HCT116 (cell line): ENCODE results near the gene PDE4D. TPM values are rescaled to one million over a fixed set of nuclear protein-coding genes. Genes with fewer than 3 reads are reported as not detected.

ENCODE experiments used
- ATAC-seq: fragments of 200-7000 bp; cut with Tn5 transposase; 2 replicates; pipeline ENCODE4 v1.9.1; 2020; ENCODE audit warnings: mild to moderate bottlenecking, moderate library complexity
- BruUV-seq: library from RNA; stranded (reverse); fragments of 400-500 nt; replicated peaks from 2 replicates; lab custom pipeline; 2021; lab: Mats Ljungman, UMichigan
- CTCF ChIA-PET: fragments of 300-600 bp; sonication (Branson Sonifier 250); formaldehyde crosslinking; loops from one replicate; lab custom pipeline; 2021; ENCODE audit warnings: antibody characterized with exemption; lab: Charles Lee
- POLR2A ChIA-PET: fragments of 300-600, 350-600 bp; sonication (Branson Sonifier 250); formaldehyde crosslinking; loops from one replicate; lab custom pipeline; 2021; ENCODE audit warnings: antibody characterized with exemption; lab: Charles Lee
- RAD21 ChIA-PET, 2 experiments: fragments of 300-600 bp; sonication (Branson Sonifier 250); formaldehyde crosslinking; loops; one replicate each; lab custom pipeline; 2023; ENCODE audit warnings: low total read pairs in 2 of 2; ENCODE audit not compliant: uncharacterized antibody in 2 of 2, unreplicated experiment in 2 of 2, low non-redundant PET in 1 of 2; lab: Charles Lee
- DNase-seq: peaks from one replicate; pipeline ENCODE4 v3.0.0-alpha.2; 2010; ENCODE audit warnings: low read depth, low spot score
- H2AFZ ChIP-seq: fragments of 200-600 bp; shearing (Covaris generic), sonication (generic); 2 replicates; pipeline ENCODE4 v1.6.1; 2017; ENCODE audit warnings: low read depth, mixed run types, mixed read lengths, antibody characterized with exemption, low read length; ENCODE audit not compliant: poor library complexity, severe bottlenecking
- H3K27ac ChIP-seq: 2 replicates; pipeline ENCODE4 v1.5.1; 2012; ENCODE audit warnings: low read depth, low read length
- H3K27me3 ChIP-seq: fragments of 200-600 bp; sonication (generic); 2 replicates; pipeline ENCODE4 v1.6.1; 2016; ENCODE audit warnings: mixed run types, low read length, mixed read lengths; ENCODE audit not compliant: insufficient read depth
- H3K36me3 ChIP-seq, 2 experiments: fragments of 200-500 bp in 1 of 2; fragments of 200-600 bp in 1 of 2; sonication (Bioruptor generic) in 1 of 2; sonication (generic) in 1 of 2; 2 replicates each; pipeline versions ENCODE4 v1.5.1 to v1.6.1; 2014 to 2016; ENCODE audit warnings: low read length in 2 of 2, inconsistent platforms in 1 of 2, mixed read lengths in 1 of 2, mixed run types in 1 of 2; ENCODE audit not compliant: insufficient read depth in 2 of 2, control insufficient read depth in 1 of 2
- H3K4me1 ChIP-seq, 2 experiments: fragments of 200-600 bp in 1 of 2; sonication (generic) in 1 of 2; 2 replicates each; pipeline versions ENCODE4 v1.5.1 to v1.6.1; 2012 to 2017; ENCODE audit warnings: low read length in 2 of 2, inconsistent platforms in 1 of 2, mild to moderate bottlenecking in 1 of 2, mixed read lengths in 1 of 2, mixed run types in 1 of 2, moderate library complexity in 1 of 2; ENCODE audit not compliant: insufficient read depth in 2 of 2, control insufficient read depth in 1 of 2
- H3K4me2 ChIP-seq: fragments of 200-600 bp; sonication (generic); 2 replicates; pipeline ENCODE4 v1.6.1; 2017; ENCODE audit warnings: mixed run types, low read length, mixed read lengths
- H3K4me3 ChIP-seq, 2 experiments: fragments of 200-600 bp in 1 of 2; sonication (generic) in 1 of 2; replicated peaks in 1 of 2; 2 replicates each; pipeline ENCODE4 v1.5.1; 2011 to 2016; ENCODE audit warnings: low read length in 2 of 2, control low read depth in 1 of 2, low read depth in 1 of 2, mild to moderate bottlenecking in 1 of 2, mixed read lengths in 1 of 2, mixed run types in 1 of 2
- H3K79me2 ChIP-seq: fragments of 200-600 bp; sonication (generic); 2 replicates; pipeline ENCODE4 v1.6.1; 2017; ENCODE audit warnings: mild to moderate bottlenecking, mixed run types, low read length, moderate library complexity, mixed read lengths; ENCODE audit not compliant: insufficient read depth
- H3K9ac ChIP-seq: fragments of 200-600 bp; sonication (generic); 2 replicates; pipeline ENCODE4 v1.6.1; 2016; ENCODE audit warnings: low read length, mixed read lengths
- H3K9me2 ChIP-seq: fragments of 200-600 bp; sonication (generic), shearing (Covaris generic); 2 replicates; pipeline ENCODE4 v1.6.1; 2017; ENCODE audit warnings: mixed run types, mild to moderate bottlenecking, moderate library complexity; ENCODE audit not compliant: insufficient read depth
- H3K9me3 ChIP-seq, 2 experiments: fragments of 200-500 bp in 1 of 2; fragments of 200-600 bp in 1 of 2; sonication (Bioruptor generic) in 1 of 2; sonication (generic) in 1 of 2; 2 replicates each; pipeline ENCODE4 v1.6.1; 2014 to 2017; ENCODE audit warnings: low read length in 2 of 2, mixed read lengths in 2 of 2, inconsistent platforms in 1 of 2, low read depth in 1 of 2, mild to moderate bottlenecking in 1 of 2, mixed run types in 1 of 2, moderate library complexity in 1 of 2; ENCODE audit not compliant: control insufficient read depth in 1 of 2, insufficient read depth in 1 of 2
- H4K20me1 ChIP-seq: fragments of 200-600 bp; sonication (generic), shearing (Covaris generic); 2 replicates; pipeline ENCODE4 v1.6.1; 2017; ENCODE audit warnings: mixed run types, mild to moderate bottlenecking, moderate library complexity; ENCODE audit not compliant: insufficient read depth
- CBX3 ChIP-seq: IDR thresholded peaks from 2 replicates; pipeline ENCODE4 v1.6.1; 2012; ENCODE audit warnings: low read depth
- CTCF ChIP-seq, 3 experiments: fragments of 200-600 bp in 1 of 3; sonication (generic) in 1 of 3; IDR thresholded peaks in 2 of 3; conservative IDR thresholded peaks in 1 of 3; 2 replicates each; pipeline ENCODE4 v1.5.1; 2012 to 2017; ENCODE audit warnings: low read depth in 2 of 3, low read length in 2 of 3, antibody characterized with exemption in 1 of 3, borderline replicate concordance in 1 of 3, control low read depth in 1 of 3, mild to moderate bottlenecking in 1 of 3, mixed read lengths in 1 of 3, mixed run types in 1 of 3, moderate library complexity in 1 of 3; ENCODE audit not compliant: insufficient read depth in 1 of 3
- EGR1 ChIP-seq: IDR thresholded peaks from 2 replicates; pipeline ENCODE4 v1.6.1; 2012; ENCODE audit warnings: low read depth
- ELF1 ChIP-seq: IDR thresholded peaks from 2 replicates; pipeline ENCODE4 v1.6.1; 2012; ENCODE audit warnings: low read depth, borderline replicate concordance
- RAD21 ChIP-seq: IDR thresholded peaks from 2 replicates; pipeline ENCODE4 v1.6.1; 2012; ENCODE audit warnings: low read depth, mild to moderate bottlenecking
- SIN3A ChIP-seq: IDR thresholded peaks from 2 replicates; pipeline ENCODE4 v1.6.1; 2012; ENCODE audit warnings: low read depth
- SP1 ChIP-seq: IDR thresholded peaks from 2 replicates; pipeline ENCODE4 v1.6.1; 2012; ENCODE audit warnings: low read depth
- SRF ChIP-seq: IDR thresholded peaks from 2 replicates; pipeline ENCODE4 v1.6.1; 2012; ENCODE audit warnings: low read depth
- TCF7L2 ChIP-seq: IDR thresholded peaks from 2 replicates; pipeline ENCODE4 v1.7.0; 2011; ENCODE audit warnings: borderline replicate concordance, inconsistent platforms; ENCODE audit not compliant: insufficient read depth, insufficient read length; ENCODE audit errors: extremely low read depth
- YY1 ChIP-seq: IDR thresholded peaks from 2 replicates; pipeline ENCODE4 v1.6.1; 2011; ENCODE audit warnings: low read length, low read depth, moderate library complexity, mild to moderate bottlenecking; ENCODE audit not compliant: insufficient replicate concordance; ENCODE audit errors: extremely low read depth
- ZBTB33 ChIP-seq: IDR thresholded peaks from 2 replicates; pipeline ENCODE4 v1.6.1; 2011; ENCODE audit warnings: mild to moderate bottlenecking, low read length, moderate library complexity; ENCODE audit not compliant: insufficient replicate concordance; ENCODE audit errors: extremely low read depth
- ZNF274 ChIP-seq: fragments of 200-500 bp; sonication (Bioruptor generic); IDR thresholded peaks from 2 replicates; pipeline ENCODE4 v1.6.1; 2014; ENCODE audit warnings: mild to moderate bottlenecking, low read depth, low read length, inconsistent platforms
- intact Hi-C: fragments of 100-400 bp; cut with micrococcal nuclease; formaldehyde crosslinking; loops from 2 replicates; pipeline ENCODE4 v1.10.0; 2022
- total RNA-seq: library from RNA; stranded (reverse); gene quantifications from one replicate; pipeline ENCODE4 v1.2.1, GENCODE V29; 2021; ENCODE audit not compliant: unreplicated experiment
- TF ChIP-seq, protein P1 (sequence below): IDR thresholded peaks from 2 replicates; pipeline ENCODE4 v1.6.1; 2012

Gene PDE4D
- total RNA-seq, 1 experiment from 2014 or later: 1.1 TPM

DNA sequence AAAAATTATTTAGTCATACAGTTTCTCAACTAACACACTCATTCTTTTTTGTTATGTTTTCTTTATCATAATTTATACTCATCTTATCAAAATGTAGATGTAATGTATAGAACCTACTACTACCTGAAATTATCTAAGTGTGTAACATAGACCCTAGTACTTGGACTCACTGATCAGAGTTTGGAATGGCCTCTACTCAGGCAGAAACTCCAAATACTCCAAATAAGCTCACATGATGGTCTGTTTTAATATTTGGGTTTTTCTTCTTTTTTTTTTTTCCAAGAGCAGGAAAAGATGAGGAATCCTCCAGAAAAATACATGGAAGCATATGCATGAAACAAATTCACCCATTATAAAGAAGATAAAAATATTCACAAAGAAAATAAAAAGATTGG is 126.3 kb downstream of the PDE4D start:
- Histone ChIP-seq H3K4me1 (no peaks in the 10 kb centered on the region), H3K9me3 (no peaks in the 10 kb centered on the region), H3K4me2 (no peak overlapping the region), H3K4me3 (no peak overlapping the region), H3K9me2 (no peaks in the 10 kb centered on the region), H3K27ac (no peak overlapping the region), H3K27me3 (peaks cover 32% of the 10 kb centered on the region), H4K20me1 (no peaks in the 10 kb centered on the region), H3K79me2 (no peaks in the 10 kb centered on the region), H3K9ac (no peak overlapping the region), H2AFZ (no peak overlapping the region), H3K36me3 (no peaks in the 10 kb centered on the region)
- DNase-seq (no peak), ATAC-seq (no peak)
- ChIA-PET RAD21 (no interaction called here), CTCF (no interaction called here), POLR2A (no interaction called here)
- no TSS peak for BruUV-seq
- no peak for TF ChIP-seq ELF1
- intact Hi-C loops: no loop called here

DNA sequence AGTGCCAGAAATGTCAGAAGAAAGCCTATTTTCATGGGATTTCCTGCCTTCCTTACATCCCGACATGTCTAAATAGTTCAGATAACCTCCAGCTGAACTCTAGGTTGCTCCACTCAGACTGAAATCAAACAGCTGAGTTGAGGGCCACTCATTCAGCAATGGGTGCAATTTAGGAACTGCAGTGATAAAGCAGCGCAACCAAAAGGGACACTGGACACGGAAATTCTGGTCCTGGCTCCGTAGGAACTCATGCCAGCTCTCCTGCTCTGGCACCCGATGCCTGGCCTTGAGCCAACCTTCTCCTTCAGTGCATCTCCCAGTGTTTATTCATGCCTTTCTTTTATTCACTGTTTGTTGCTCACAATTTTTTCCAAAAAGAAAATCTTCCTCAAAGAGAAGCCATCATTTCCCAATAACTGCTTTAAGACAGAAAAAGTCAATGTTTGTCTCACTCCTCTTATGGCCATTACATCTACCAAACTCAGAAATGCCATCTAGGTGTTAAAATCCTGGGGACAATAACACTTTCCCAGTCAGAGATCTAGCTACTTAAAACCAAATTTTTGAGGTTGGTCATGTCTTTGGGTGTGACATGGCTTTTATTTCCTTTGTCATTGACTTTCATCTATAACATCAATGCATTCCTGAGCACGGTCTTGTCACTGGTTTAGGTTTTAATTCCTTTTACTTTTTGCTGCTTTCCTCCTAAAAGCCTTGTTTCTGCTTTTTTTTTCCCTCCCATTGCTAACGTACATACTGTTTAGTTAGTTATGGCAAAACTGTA is 126.9 kb downstream of the PDE4D start:
- Histone ChIP-seq H2AFZ (no peak overlapping the region), H3K4me1 (no peaks in the 10 kb centered on the region), H3K36me3 (no peaks in the 10 kb centered on the region), H3K27ac (no peak overlapping the region), H3K9me2 (no peaks in the 10 kb centered on the region), H3K79me2 (no peaks in the 10 kb centered on the region), H3K4me3 (no peak overlapping the region), H3K9me3 (no peaks in the 10 kb centered on the region), H3K27me3 (peaks cover 32% of the 10 kb centered on the region), H3K9ac (no peak overlapping the region), H3K4me2 (no peak overlapping the region), H4K20me1 (no peaks in the 10 kb centered on the region)
- no TSS peak for BruUV-seq
- ATAC-seq (no peak), DNase-seq (no peak)
- POLR2A ChIA-PET: no interaction called here
- CTCF ChIA-PET: no interaction called here
- RAD21 ChIA-PET: no interaction called here
- intact Hi-C loops: no loop called here
- TF ChIP-seq EGR1 (no peak), SRF (no peak), ZNF274 (no peak), CTCF (IDR thresholded peaks at IDR 0.05 in 2 of 3, conservative IDR thresholded peaks at IDR 0.05 in 1 of 3; ENCODE audit: borderline replicate concordance in 1 of 3, insufficient read depth in 1 of 3, low read depth in 2 of 3, low read length in 2 of 3) (no peak), ZBTB33 (no peak), TCF7L2 (no peak), SIN3A (no peak), RAD21 (no peak), ELF1 (no peak), SP1 (no peak), CBX3 (no peak), YY1 (no peak)
- TF ChIP-seq, protein P1, sequence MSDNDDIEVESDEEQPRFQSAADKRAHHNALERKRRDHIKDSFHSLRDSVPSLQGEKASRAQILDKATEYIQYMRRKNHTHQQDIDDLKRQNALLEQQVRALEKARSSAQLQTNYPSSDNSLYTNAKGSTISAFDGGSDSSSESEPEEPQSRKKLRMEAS: no peak
